Gastroesophageal sphincter (tissue), 4 donors: ENCODE measurements around the gene VCAM1. TPM values are rescaled to one million over a fixed set of nuclear protein-coding genes. Genes with fewer than 3 reads are reported as not detected.
"Not testable (repeated sequence)": the region's sequence is repeated elsewhere in the genome, so short reads cannot be mapped to it uniquely, and the experiment has no call there.

Experiments
- ATAC-seq: fragments of 150-250 bp; one replicate; pipeline ENCODE4 v1.9.1; 2016; ENCODE audit warnings: mild to moderate bottlenecking, moderate library complexity
- H3K27ac ChIP-seq, 4 donors: fragments of 200-600 bp; sonication (generic) in 3 of 4; 1 replicate in 3 of 4; 2 replicates in 1 of 4; pipeline ENCODE4 v1.5.1; 2016 to 2019
- H3K27me3 ChIP-seq: fragments of 200-600 bp; sonication (generic); one replicate; pipeline ENCODE4 v1.5.1; 2019
- H3K36me3 ChIP-seq, 2 donors: fragments of 200-600 bp; sonication (generic); one replicate each; pipeline ENCODE4 v1.5.1; 2019; ENCODE audit warnings: control low read depth in 1 of 2
- H3K4me1 ChIP-seq, 3 donors: fragments of 200-600 bp; sonication (generic); 1 replicate in 2 of 3; 2 replicates in 1 of 3; pipeline ENCODE4 v1.5.1; 2016 to 2019; ENCODE audit warnings: control low read depth in 2 of 3
- H3K4me3 ChIP-seq, 2 donors: fragments of 200-600 bp; sonication (generic); one replicate each; pipeline ENCODE4 v1.5.1; 2019; ENCODE audit warnings: mild to moderate bottlenecking in 1 of 2, moderate library complexity in 1 of 2
- H3K9me3 ChIP-seq, 3 donors: fragments of 200-600 bp; sonication (generic); one replicate each; pipeline ENCODE4 v1.5.1; 2017 to 2019; ENCODE audit warnings: control low read depth in 2 of 3
- EP300 ChIP-seq: sonication (generic); formaldehyde crosslinking; IDR thresholded peaks from one replicate; pipeline ENCODE4 v1.6.1; 2017; ENCODE audit warnings: antibody characterized with exemption, mild to moderate bottlenecking
- POLR2A ChIP-seq, 2 donors: fragments of 450-650 bp; IDR thresholded peaks; one replicate each; pipeline ENCODE4 v1.6.1; 2017; ENCODE audit warnings: antibody characterized with exemption in 2 of 2, mild to moderate bottlenecking in 2 of 2, moderate library complexity in 1 of 2
- POLR2AphosphoS5 ChIP-seq: sonication (generic); formaldehyde crosslinking; IDR thresholded peaks from one replicate; pipeline ENCODE4 v1.6.1; 2017; ENCODE audit warnings: antibody characterized with exemption
- WGBS, 2 donors: methylation state at CpG; one replicate each; pipeline ENCODE4 v1.1.5; 2018; ENCODE audit warnings: low coverage in 1 of 2; 5-methylcytosine and 5-hydroxymethylcytosine counted together
- total RNA-seq, 4 donors: library from RNA; depleted of rRNA; stranded (reverse); fragments of >200 nt; gene quantifications; one replicate each; pipeline ENCODE4 v1.1.0, GENCODE V29; 2016
- TF ChIP-seq, protein P1 (sequence below), 4 experiments: fragments of 200-600 bp in 2 of 4; fragments of 450-650 bp in 2 of 4; sonication (generic) in 1 of 4; IDR thresholded peaks; one replicate each; pipeline ENCODE4 v1.5.1; 2017 to 2019; ENCODE audit warnings: antibody characterized with exemption in 4 of 4, mild to moderate bottlenecking in 2 of 4, moderate library complexity in 2 of 4

Gene VCAM1
- total RNA-seq, 4 donors from 2014 or later: 4.7 to 13.7 (median 5.9) TPM

DNA sequence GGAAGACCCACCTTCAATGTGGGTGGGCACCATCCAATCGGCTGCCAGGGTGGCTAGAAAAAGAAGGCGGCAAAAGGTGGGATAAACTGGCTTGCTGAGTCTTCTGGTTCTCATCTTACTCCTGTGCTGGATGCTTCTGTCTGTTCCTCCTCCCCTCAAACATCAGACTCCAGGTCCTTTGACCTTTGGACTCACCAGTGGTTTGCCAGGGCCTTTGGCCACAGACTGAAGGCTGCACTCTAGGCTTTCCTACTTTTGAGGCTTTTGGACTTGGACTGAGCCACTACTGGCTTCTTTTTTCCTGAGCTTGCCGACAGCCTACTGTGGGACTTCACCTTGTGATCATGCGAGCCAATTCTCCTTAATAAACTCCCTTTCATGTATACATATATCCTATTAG lies 55.9 kb downstream of the VCAM1 start:
- Histone ChIP-seq H3K36me3 (no peaks in the 10 kb centered on the region), H3K4me1 (no peaks in the 10 kb centered on the region), H3K27ac (no peak overlapping the region), H3K27me3 (no peaks in the 10 kb centered on the region), H3K9me3 (no peaks in the 10 kb centered on the region), H3K4me3 (no peak overlapping the region)
- TF ChIP-seq, protein P1, sequence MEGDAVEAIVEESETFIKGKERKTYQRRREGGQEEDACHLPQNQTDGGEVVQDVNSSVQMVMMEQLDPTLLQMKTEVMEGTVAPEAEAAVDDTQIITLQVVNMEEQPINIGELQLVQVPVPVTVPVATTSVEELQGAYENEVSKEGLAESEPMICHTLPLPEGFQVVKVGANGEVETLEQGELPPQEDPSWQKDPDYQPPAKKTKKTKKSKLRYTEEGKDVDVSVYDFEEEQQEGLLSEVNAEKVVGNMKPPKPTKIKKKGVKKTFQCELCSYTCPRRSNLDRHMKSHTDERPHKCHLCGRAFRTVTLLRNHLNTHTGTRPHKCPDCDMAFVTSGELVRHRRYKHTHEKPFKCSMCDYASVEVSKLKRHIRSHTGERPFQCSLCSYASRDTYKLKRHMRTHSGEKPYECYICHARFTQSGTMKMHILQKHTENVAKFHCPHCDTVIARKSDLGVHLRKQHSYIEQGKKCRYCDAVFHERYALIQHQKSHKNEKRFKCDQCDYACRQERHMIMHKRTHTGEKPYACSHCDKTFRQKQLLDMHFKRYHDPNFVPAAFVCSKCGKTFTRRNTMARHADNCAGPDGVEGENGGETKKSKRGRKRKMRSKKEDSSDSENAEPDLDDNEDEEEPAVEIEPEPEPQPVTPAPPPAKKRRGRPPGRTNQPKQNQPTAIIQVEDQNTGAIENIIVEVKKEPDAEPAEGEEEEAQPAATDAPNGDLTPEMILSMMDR (IDR thresholded peaks at IDR 0.05): no peak
- TF ChIP-seq POLR2AphosphoS5 (no peak), POLR2A (IDR thresholded peaks at IDR 0.05) (no peak), EP300 (no peak)
- ATAC-seq: no peak
- 94 to 95% methylated on average over 4 of the region's 4 CpGs for WGBS, 2 donors

DNA sequence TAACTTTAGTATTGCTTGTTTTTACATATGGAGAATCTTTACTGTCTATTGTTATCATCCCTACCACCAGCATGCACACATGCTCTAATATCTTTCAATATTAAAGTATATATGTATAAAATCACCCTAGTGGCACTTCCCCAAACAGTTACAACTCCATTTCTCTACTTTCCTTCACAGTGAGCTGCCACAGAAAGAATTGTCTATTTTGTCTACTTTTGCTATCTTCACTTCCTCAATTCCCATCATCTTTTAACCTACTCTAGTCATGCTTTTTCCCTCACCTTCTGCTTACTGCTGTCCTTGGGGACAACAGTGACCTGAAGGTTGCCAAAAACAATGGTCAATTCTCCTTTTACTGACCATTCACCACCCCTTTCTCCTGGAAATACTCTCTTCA lies 59.2 kb downstream of the VCAM1 start:
- Histone ChIP-seq H3K36me3 (no peaks in the 10 kb centered on the region), H3K9me3 (no peaks in the 10 kb centered on the region), H3K27ac (no peak overlapping the region), H3K4me1 (no peaks in the 10 kb centered on the region), H3K4me3 (no peak overlapping the region), H3K27me3 (no peaks in the 10 kb centered on the region)
- ATAC-seq: no peak
- TF ChIP-seq, protein P1 (IDR thresholded peaks at IDR 0.05): no peak
- no peak for TF ChIP-seq POLR2AphosphoS5
- TF ChIP-seq EP300: no peak
- no peak for TF ChIP-seq POLR2A (IDR thresholded peaks at IDR 0.05)

DNA sequence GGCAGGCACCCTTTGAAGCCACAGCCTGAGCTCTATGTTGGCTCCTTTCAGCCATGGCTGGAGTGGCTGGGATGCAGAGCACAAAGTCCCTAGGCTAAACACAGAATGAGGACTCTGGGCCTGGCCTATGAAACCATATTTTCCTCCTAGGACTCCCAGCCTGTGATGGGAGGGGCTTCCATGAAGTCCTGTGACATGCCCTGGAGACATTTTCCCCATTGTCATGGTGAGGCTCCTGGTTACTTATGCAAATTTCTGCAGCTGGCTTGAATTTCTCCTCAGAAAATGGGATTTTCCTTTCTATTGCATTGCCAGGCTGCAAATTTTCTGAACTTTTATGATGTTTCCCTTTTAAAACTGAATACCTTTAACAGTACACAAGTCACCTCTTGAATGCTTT lies 61.3 kb downstream of the VCAM1 start:
- Histone ChIP-seq H3K4me3 (no peak overlapping the region), H3K36me3 (no peaks in the 10 kb centered on the region), H3K4me1 (no peaks in the 10 kb centered on the region), H3K27ac (no peak overlapping the region), H3K27me3 (no peaks in the 10 kb centered on the region), H3K9me3 (no peaks in the 10 kb centered on the region)
- no peak for ATAC-seq
- no peak for TF ChIP-seq POLR2AphosphoS5
- TF ChIP-seq, protein P1 (IDR thresholded peaks at IDR 0.05): no peak
- TF ChIP-seq POLR2A (IDR thresholded peaks at IDR 0.05): no peak
- TF ChIP-seq EP300: no peak

DNA sequence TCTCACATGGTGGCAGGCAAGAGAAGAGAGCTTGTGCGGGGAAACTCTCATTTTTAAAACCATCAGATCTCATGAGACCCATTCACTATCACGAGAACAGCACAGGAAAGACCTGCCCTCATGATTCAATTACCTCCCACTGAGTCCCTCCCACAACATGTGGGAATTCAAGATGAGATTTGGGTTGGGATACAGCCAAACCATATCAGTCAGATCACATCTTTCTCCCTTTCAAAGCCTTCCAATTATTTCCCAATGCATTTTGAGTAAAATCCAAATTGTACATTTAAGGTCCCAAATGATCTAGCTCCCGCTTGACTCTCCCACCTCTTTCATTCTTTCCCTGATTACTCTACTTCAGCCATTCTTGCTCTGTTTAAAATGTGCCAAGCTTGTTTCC lies 62.2 kb downstream of the VCAM1 start:
- not testable (repeated sequence) for H3K9me3 ChIP-seq, ATAC-seq, H3K36me3 ChIP-seq, H3K27ac ChIP-seq, H3K4me1 ChIP-seq, H3K27me3 ChIP-seq, H3K4me3 ChIP-seq
- WGBS, 2 donors: 79% methylated on average over 3 of the region's 3 CpGs; no CpG with 5 or more reads in 1 of the 2 donors

DNA sequence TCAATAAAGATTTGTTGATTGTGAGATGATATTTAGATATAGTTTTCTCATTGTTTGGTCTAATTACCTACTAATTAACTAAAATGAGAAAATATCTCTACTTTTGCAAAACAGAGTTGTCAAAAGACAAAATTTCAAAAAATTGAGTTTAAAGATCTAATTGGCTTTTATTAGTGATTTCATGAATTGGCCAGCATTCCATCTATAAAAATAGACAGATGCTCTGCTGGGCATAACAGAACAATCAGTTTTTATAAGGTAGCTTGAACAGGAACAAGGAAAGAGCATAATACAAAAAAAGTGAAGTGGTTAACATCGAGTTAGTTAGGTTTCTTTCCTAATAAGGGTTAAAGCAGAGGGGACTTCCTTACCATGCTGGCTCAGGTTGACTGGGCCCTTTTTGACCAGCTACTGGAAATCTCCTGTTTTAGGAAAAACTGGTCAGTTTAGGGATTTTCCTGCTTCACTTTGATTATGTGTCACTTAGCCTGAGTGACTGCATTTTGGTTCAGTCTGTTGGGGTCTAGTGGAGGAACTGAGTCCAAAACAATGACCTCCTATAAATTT lies 63.0 kb downstream of the VCAM1 start:
- no peak for TF ChIP-seq EP300
- no peak for TF ChIP-seq POLR2AphosphoS5
- TF ChIP-seq, protein P1 (IDR thresholded peaks at IDR 0.05): no peak
- TF ChIP-seq POLR2A (IDR thresholded peaks at IDR 0.05): no peak
- H3K9me3 ChIP-seq: no peaks in the 10 kb centered on the region
- no peak overlapping the region for H3K4me3 ChIP-seq
- WGBS, 2 donors: 67 to 71% methylated on average over 1 of the region's 1 CpG
- no peak for ATAC-seq
- H3K36me3 ChIP-seq: no peaks in the 10 kb centered on the region
- H3K4me1 ChIP-seq: no peaks in the 10 kb centered on the region
- no peaks in the 10 kb centered on the region for H3K27me3 ChIP-seq
- H3K27ac ChIP-seq: no peak overlapping the region
